ENCODE data around the gene ABHD12B. TPM values are rescaled to one million over a fixed set of nuclear protein-coding genes. Genes with fewer than 3 reads are reported as not detected.
A peak's percentile ranks its signal among the peaks of the same experiment; 100 is the strongest.

Gene ABHD12B
- polyA plus RNA-seq, 3 donors: 0.45 to 0.54 TPM; not detected in 1

- no peaks in the 10 kb centered on the region for H3K79me2 ChIP-seq (ENCODE audit: insufficient read depth, low read length)
- no peaks in the 10 kb centered on the region for H4K20me1 ChIP-seq (ENCODE audit: insufficient read depth, low read length)
- no peak for DNase-seq
- Mint-ChIP-seq H3K27ac (peak overlapping the region in 2 of 7 donors; percentile 10 to 55), H3K9me3 (peaks cover 0 to 7% (median 0%) of the 10 kb centered on the region in 7 donors), H3K27me3 (ENCODE audit: low read depth in 3 of 3) (peaks cover 21 to 30% (median 22%) of the 10 kb centered on the region in 3 donors), H3K36me3 (peaks cover 9 to 23% of the 10 kb centered on the region in 2 donors), H3K4me1 (peaks cover 24% of the 10 kb centered on the region), H3K4me3 (no peak overlapping the region)
- H3K4me3 ChIP-seq (replicated peaks in 1 of 3; ENCODE audit: low read depth in 2 of 3, low read length in 3 of 3): no peak overlapping the region
- TF ChIP-seq CTCF (IDR thresholded peaks at IDR 0.05): no peak
- H3K9ac ChIP-seq (ENCODE audit: insufficient read depth, low read length, poor library complexity, severe bottlenecking): no peak overlapping the region
- no CpG with 5 or more reads among the region's 2 CpGs for WGBS (ENCODE audit: insufficient coverage)
- H3K27ac ChIP-seq (ENCODE audit: low read depth in 1 of 2, low read length in 2 of 2): no peak overlapping the region
- no peak overlapping the region for H3K4me2 ChIP-seq (replicated peaks; ENCODE audit: extremely low read depth, low read length, poor library complexity, severe bottlenecking)
- H3K9me3 ChIP-seq (replicated peaks in 1 of 2; ENCODE audit: control insufficient read depth in 1 of 2, insufficient read depth in 1 of 2, low read length in 2 of 2): no peaks in the 10 kb centered on the region
- peaks cover 18 to 19% of the 10 kb centered on the region in 2 donors for H3K27me3 ChIP-seq (ENCODE audit: control insufficient read depth in 2 of 2, insufficient read depth in 2 of 2, low read length in 2 of 2)
- H2AFZ ChIP-seq (ENCODE audit: insufficient read depth, low read depth, low read length, poor library complexity, severe bottlenecking): peak overlapping the region; percentile 52
- intact Hi-C loops (cut with micrococcal nuclease): no loop called here
- H3K36me3 ChIP-seq (replicated peaks in 1 of 2; ENCODE audit: control insufficient read depth in 1 of 2, insufficient read depth in 2 of 2, low read length in 2 of 2): no peaks in the 10 kb centered on the region
- H3K4me1 ChIP-seq (ENCODE audit: control insufficient read depth in 1 of 2, insufficient read depth in 2 of 2, low read length in 2 of 2): peaks cover 15 to 22% of the 10 kb centered on the region in 2 donors
Measured at GRCh38 chr14:50874757-50875156, 2.9 kb downstream of the ABHD12B start.

GRCh38 chr14:50875359-50876070, 3.7 kb downstream of the ABHD12B start:
- peaks cover 19 to 26% (median 21%) of the 10 kb centered on the region in 3 donors for H3K27me3 Mint-ChIP-seq (ENCODE audit: low read depth in 3 of 3)
- Histone ChIP-seq H2AFZ (ENCODE audit: insufficient read depth, low read depth, low read length, poor library complexity, severe bottlenecking) (no peak overlapping the region), H3K9me3 (replicated peaks in 1 of 2; ENCODE audit: control insufficient read depth in 1 of 2, insufficient read depth in 1 of 2, low read length in 2 of 2) (no peaks in the 10 kb centered on the region), H3K27me3 (ENCODE audit: control insufficient read depth in 2 of 2, insufficient read depth in 2 of 2, low read length in 2 of 2) (peaks cover 18 to 19% of the 10 kb centered on the region in 2 donors), H3K4me3 (replicated peaks in 1 of 3; ENCODE audit: low read depth in 2 of 3, low read length in 3 of 3) (no peak overlapping the region), H3K9ac (ENCODE audit: insufficient read depth, low read length, poor library complexity, severe bottlenecking) (no peak overlapping the region), H3K4me1 (ENCODE audit: control insufficient read depth in 1 of 2, insufficient read depth in 2 of 2, low read length in 2 of 2) (peaks cover 15 to 22% of the 10 kb centered on the region in 2 donors), H3K4me2 (replicated peaks; ENCODE audit: extremely low read depth, low read length, poor library complexity, severe bottlenecking) (no peak overlapping the region), H3K36me3 (replicated peaks in 1 of 2; ENCODE audit: control insufficient read depth in 1 of 2, insufficient read depth in 2 of 2, low read length in 2 of 2) (no peaks in the 10 kb centered on the region), H3K79me2 (ENCODE audit: insufficient read depth, low read length) (no peaks in the 10 kb centered on the region), H4K20me1 (ENCODE audit: insufficient read depth, low read length) (no peaks in the 10 kb centered on the region), H3K27ac (ENCODE audit: low read depth in 1 of 2, low read length in 2 of 2) (no peak overlapping the region)
- no peak for DNase-seq
- H3K36me3 Mint-ChIP-seq: peaks cover 9 to 22% of the 10 kb centered on the region in 2 donors
- 23% methylated on average over 2 of the region's 7 CpGs for WGBS (ENCODE audit: insufficient coverage)
- no peak for TF ChIP-seq CTCF (IDR thresholded peaks at IDR 0.05)
- peaks cover 24% of the 10 kb centered on the region for H3K4me1 Mint-ChIP-seq
- intact Hi-C loops (cut with micrococcal nuclease): no loop called here
- no peak overlapping the region for H3K4me3 Mint-ChIP-seq
- peak overlapping the region in 1 of 7 donors; percentile 41 for H3K27ac Mint-ChIP-seq
- H3K9me3 Mint-ChIP-seq: peaks cover 0 to 7% (median 0%) of the 10 kb centered on the region in 7 donors

All from CD14-positive monocyte (primary cell).